Panc1 (cell line): ENCODE results near the gene DYNLL2.

ENCODE experiments used
- CTCF ChIP-seq: fragments of 450-650 bp; IDR thresholded peaks from 2 replicates; pipeline ENCODE4 v1.5.1; 2017; ENCODE audit warnings: mild to moderate bottlenecking
- POLR2AphosphoS5 ChIP-seq: IDR thresholded peaks from 2 replicates; pipeline ENCODE4 v1.6.1; 2012; ENCODE audit warnings: mild to moderate bottlenecking, low read depth, low read length, moderate library complexity
- REST ChIP-seq, 2 experiments: IDR thresholded peaks; 2 replicates each; pipeline ENCODE4 v1.6.1; 2011 to 2012; ENCODE audit warnings: low read depth in 2 of 2, control low read depth in 1 of 2, low read length in 1 of 2, mild to moderate bottlenecking in 1 of 2, moderate library complexity in 1 of 2; ENCODE audit not compliant: insufficient read depth in 1 of 2
- SIN3A ChIP-seq: IDR thresholded peaks from 2 replicates; pipeline ENCODE4 v1.6.1; 2012; ENCODE audit warnings: low read depth, mild to moderate bottlenecking, low read length, moderate library complexity, borderline replicate concordance; ENCODE audit not compliant: insufficient read depth
- TCF7L2 ChIP-seq: IDR thresholded peaks from 2 replicates; pipeline ENCODE4 v1.6.1; 2011; ENCODE audit warnings: mild to moderate bottlenecking, low read depth, low read length, inconsistent platforms

GRCh38 chr17:58061672-58062071 lies 21.5 kb upstream of the DYNLL2 start:
- no peak for TF ChIP-seq REST (IDR thresholded peaks at IDR 0.05; ENCODE audit: insufficient read depth in 1 of 2, low read depth in 2 of 2, low read length in 1 of 2)
- TF ChIP-seq CTCF = no peak
- TF ChIP-seq POLR2AphosphoS5 = no peak
- no peak for TF ChIP-seq SIN3A
- no peak for TF ChIP-seq TCF7L2
